Measurements from ENCODE around the gene TMUB2. TPM values are rescaled to one million over a fixed set of nuclear protein-coding genes. Genes with fewer than 3 reads are reported as not detected.
"Not testable (repeated sequence)": the region's sequence is repeated elsewhere in the genome, so short reads cannot be mapped to it uniquely, and the experiment has no call there.

Gene TMUB2
- total RNA-seq, 1 experiment from 2014 or later = 29.6 TPM

DNA sequence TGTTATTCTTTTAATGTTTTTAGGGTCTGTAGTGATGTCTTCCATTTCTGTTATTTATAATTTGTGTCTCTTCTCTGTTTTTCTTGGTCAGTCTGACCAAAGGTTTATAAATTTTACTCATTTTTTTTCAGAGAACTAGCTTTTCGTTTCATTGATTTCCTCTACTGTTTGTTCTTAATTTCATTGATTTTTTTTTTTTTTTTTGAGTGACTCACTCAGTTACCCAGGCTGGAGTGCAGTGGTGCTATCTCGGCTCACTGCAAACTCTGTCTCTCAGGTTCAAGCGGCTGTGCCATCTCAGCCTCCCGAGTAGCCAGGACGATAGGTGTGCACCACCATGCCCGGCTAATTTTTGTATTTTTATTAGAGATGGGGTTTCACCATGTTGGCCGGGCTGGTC is 45.3 kb downstream of the TMUB2 start:
- H3K36me3 ChIP-seq = no peaks in the 10 kb centered on the region
- H3K4me1 ChIP-seq = peaks cover 8% of the 10 kb centered on the region; the same call in 1 of the 2 replicates
- H3K4me3 ChIP-seq = no peak overlapping the region
- DNase-seq = no peak
- no peaks in the 10 kb centered on the region for H3K9me3 ChIP-seq (replicated peaks)
- no peak overlapping the region for H3K27ac ChIP-seq
- H3K27me3 ChIP-seq = peaks cover 4% of the 10 kb centered on the region; the same call in 1 of the 2 replicates

DNA sequence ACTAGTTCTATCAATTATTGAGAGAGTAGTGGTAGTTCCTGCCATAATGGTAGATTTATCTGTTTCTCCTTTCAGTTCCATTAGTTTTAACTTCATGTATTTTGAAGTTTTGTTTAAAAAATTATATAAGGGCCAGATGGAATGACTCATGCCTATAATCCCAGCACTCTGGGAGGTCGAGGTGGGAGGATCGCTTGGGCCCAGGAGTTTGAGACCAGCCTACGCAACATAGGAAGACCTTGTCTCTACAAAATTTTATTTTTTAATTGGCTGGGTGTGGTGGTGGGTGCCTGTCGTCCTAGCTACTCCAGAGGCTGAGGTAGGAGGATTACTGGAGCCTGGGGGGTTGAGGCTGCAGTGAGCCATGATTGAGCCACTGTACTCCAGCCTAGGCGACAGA is 46.8 kb downstream of the TMUB2 start:
- no peaks in the 10 kb centered on the region for H3K9me3 ChIP-seq (replicated peaks)
- H3K4me3 ChIP-seq = no peak overlapping the region
- DNase-seq = no peak
- H3K4me1 ChIP-seq = peaks cover 8% of the 10 kb centered on the region; the same call in 1 of the 2 replicates
- H3K27ac ChIP-seq = no peak overlapping the region
- peaks cover 4% of the 10 kb centered on the region; the same call in 1 of the 2 replicates for H3K27me3 ChIP-seq
- no peaks in the 10 kb centered on the region for H3K36me3 ChIP-seq

DNA sequence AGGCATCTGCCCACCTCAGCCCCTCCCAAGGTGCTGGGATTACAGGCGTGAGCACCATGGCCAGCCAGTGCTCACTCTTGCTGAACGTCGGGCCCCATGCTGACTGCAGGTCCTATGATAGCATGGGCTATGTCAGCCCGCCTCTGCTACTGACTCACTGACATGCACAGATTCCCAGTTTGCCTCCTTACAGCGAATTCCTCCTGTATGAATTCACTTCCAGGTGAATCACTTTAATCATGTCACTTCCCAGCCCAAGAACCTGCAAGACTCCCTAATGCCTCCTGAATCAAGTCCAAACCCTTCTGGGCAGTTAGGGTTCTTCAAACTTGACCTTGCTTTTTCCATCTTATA is 48.8 kb downstream of the TMUB2 start:
- no peak for DNase-seq
- H3K4me3 ChIP-seq = no peak overlapping the region
- no peak overlapping the region for H3K27ac ChIP-seq
- H3K36me3 ChIP-seq = no peaks in the 10 kb centered on the region
- H3K9me3 ChIP-seq (replicated peaks) = no peaks in the 10 kb centered on the region
- H3K4me1 ChIP-seq = peaks cover 8% of the 10 kb centered on the region; the same call in 1 of the 2 replicates
- peaks cover 4% of the 10 kb centered on the region; the same call in 1 of the 2 replicates for H3K27me3 ChIP-seq

DNA sequence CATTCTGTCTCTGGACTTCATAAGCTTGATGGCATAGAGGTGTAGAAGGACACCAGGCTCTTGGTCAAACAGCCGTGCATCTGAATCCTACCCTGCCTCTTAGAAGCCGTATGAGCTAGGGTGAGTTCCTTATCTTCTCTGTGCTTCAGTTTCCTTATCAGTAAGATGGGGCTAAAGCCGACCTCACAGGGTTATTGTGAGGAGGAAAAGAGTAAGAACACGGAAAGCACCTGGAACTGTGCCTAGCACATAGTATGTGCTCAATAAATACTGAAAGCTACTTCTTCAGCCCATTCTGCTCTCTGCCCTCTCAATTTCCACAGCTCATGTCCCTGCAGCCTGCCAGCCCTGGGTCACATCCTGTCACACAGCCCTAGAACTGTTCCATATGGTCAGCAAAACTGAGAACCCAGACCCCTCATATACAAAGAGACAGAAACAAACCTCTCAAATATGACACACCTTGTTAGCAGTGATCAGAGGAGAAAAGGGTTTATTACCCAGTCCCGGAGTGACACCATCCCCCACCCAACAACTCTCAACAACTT is 49.7 kb downstream of the TMUB2 start:
- Histone ChIP-seq H3K4me1 (peaks cover 8% of the 10 kb centered on the region; the same call in 1 of the 2 replicates), H3K9me3 (replicated peaks) (no peaks in the 10 kb centered on the region), H3K4me3 (no peak overlapping the region), H3K36me3 (no peaks in the 10 kb centered on the region), H3K27me3 (peaks cover 4% of the 10 kb centered on the region; the same call in 1 of the 2 replicates), H3K27ac (no peak overlapping the region)
- DNase-seq = no peak

DNA sequence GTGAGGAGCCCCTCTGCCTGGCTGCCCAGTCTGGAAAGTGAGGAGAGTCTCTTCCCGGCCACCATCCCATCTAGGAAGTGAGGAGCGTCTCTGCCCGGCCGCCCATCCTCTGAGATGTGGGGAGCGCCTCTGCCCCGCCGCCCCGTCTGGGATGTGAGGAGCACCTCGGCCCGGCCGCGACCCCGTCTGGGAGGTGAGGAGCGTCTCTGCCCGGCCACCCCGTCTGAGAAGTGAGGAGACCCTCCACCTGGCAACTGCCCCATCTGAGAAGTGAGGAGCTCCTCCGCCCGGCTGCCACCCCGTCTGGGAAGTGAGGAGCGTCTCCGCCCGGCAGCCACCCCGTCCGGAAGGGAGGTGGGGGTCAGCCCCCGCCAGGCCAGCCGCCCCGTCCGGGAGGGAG is 51.1 kb downstream of the TMUB2 start:
- H3K36me3 ChIP-seq; H3K9me3 ChIP-seq (replicated peaks); H3K27ac ChIP-seq; H3K4me1 ChIP-seq; H3K4me3 ChIP-seq; H3K27me3 ChIP-seq; DNase-seq: not testable (repeated sequence)

DNA sequence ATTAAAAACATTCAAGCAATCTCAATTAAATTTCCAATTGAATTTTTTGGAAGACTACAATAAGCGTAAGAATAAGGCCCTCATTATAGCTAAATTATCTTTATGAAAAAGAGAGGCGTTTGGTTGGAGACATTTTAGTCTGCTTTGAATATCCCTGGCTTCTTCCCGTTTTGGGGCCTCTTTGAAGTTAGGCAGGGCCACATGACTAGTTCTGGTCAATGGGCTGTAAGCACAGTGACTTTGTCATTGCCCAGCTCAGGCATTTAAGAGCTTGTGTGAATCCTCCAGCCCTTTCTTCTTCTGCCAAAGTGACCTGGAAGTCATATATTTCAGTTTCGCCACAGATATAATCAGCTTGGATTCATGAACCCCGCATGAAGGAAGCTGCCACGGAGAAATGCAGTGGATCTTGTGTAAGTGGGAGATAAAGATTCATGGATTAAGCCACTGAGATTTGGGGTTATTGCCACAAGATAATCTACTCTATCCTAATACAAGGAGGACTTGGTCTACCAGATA is 54.4 kb downstream of the TMUB2 start:
- no peak for DNase-seq
- Histone ChIP-seq H3K4me1 (peaks cover 6% of the 10 kb centered on the region), H3K27me3 (no peaks in the 10 kb centered on the region), H3K9me3 (replicated peaks) (no peaks in the 10 kb centered on the region), H3K27ac (no peak overlapping the region), H3K36me3 (no peaks in the 10 kb centered on the region), H3K4me3 (no peak overlapping the region)

Other genes starting within 250 kb of the TMUB2 start
- gene PPY, start 244.5 kb upstream of the TMUB2 start, total RNA-seq (2014; rRNA removed; shearing (Covaris generic)) = not detected in 2 replicates
- gene PYY, start 233.0 kb upstream of the TMUB2 start, total RNA-seq (2014; rRNA removed; shearing (Covaris generic)) = not detected in 2 replicates
- gene NAGS, start 182.3 kb upstream of the TMUB2 start, total RNA-seq (2014; rRNA removed; shearing (Covaris generic)) = 1.9 and 2.4 TPM in 2 replicates
- 35.3 and 39.8 TPM in 2 replicates for gene TMEM101, start 172.0 kb upstream of the TMUB2 start, total RNA-seq (2014; rRNA removed; shearing (Covaris generic))
- 90.8 and 95.6 TPM in 2 replicates for gene LSM12, start 120.3 kb upstream of the TMUB2 start, total RNA-seq (2014; rRNA removed; shearing (Covaris generic))
- 34.6 and 37.3 TPM in 2 replicates for gene G6PC3, start 116.2 kb upstream of the TMUB2 start, total RNA-seq (2014; rRNA removed; shearing (Covaris generic))
- gene HDAC5, start 63.3 kb upstream of the TMUB2 start, total RNA-seq (2014; rRNA removed; shearing (Covaris generic)) = 96.4 and 103 TPM in 2 replicates
- 10.0 and 11.1 TPM in 2 replicates for gene HROB, start 45.0 kb upstream of the TMUB2 start, total RNA-seq (2014; rRNA removed; shearing (Covaris generic))
- gene ASB16, start 16.3 kb upstream of the TMUB2 start, total RNA-seq (2014; rRNA removed; shearing (Covaris generic)) = not detected in 2 replicates
- gene ATXN7L3, start 12.9 kb downstream of the TMUB2 start, total RNA-seq (2014; rRNA removed; shearing (Covaris generic)) = 59.7 and 62.4 TPM in 2 replicates
- gene UBTF, start 32.7 kb downstream of the TMUB2 start, total RNA-seq (2014; rRNA removed; shearing (Covaris generic)) = 76.6 and 78.9 TPM in 2 replicates
- gene SLC4A1, start 81.2 kb downstream of the TMUB2 start, total RNA-seq (2014; rRNA removed; shearing (Covaris generic)) = 0.04 TPM in 1 of 2 replicates, not detected in the other
- 0.14 TPM in 1 of 2 replicates, not detected in the other for gene RUNDC3A, start 121.6 kb downstream of the TMUB2 start, total RNA-seq (2014; rRNA removed; shearing (Covaris generic))
- gene SLC25A39, start 137.9 kb downstream of the TMUB2 start, total RNA-seq (2014; rRNA removed; shearing (Covaris generic)) = 86.9 and 87.2 TPM in 2 replicates
- gene GRN, start 158.3 kb downstream of the TMUB2 start, total RNA-seq (2014; rRNA removed; shearing (Covaris generic)) = 74.4 and 77.2 TPM in 2 replicates
- gene FAM171A2, start 176.9 kb downstream of the TMUB2 start, total RNA-seq (2014; rRNA removed; shearing (Covaris generic)) = 11.8 and 13.7 TPM in 2 replicates
- gene ITGA2B, start 202.7 kb downstream of the TMUB2 start, total RNA-seq (2014; rRNA removed; shearing (Covaris generic)) = 0.38 and 0.67 TPM in 2 replicates